Small intestine (tissue), 16 donors: ENCODE measurements around the gene RIC8B. TPM values are rescaled to one million over a fixed set of nuclear protein-coding genes. Genes with fewer than 3 reads are reported as not detected.
A peak's percentile ranks its signal among the peaks of the same experiment; 100 is the strongest.
"Not testable (repeated sequence)": the region's sequence is repeated elsewhere in the genome, so short reads cannot be mapped to it uniquely, and the experiment has no call there.

Experiments
- DNase-seq, 2 donors: peaks; one replicate each; pipeline versions ENCODE4 v3.0.0 to v3.0.0-alpha.2; 2013
- FAIRE-seq: peaks from 2 replicates; lab custom pipeline; 2012; peaks lifted over from hg19 to GRCh38; lab: Jason Lieb, UNC
- H3K27ac ChIP-seq, 3 donors: one replicate each; pipeline ENCODE4 v1.5.1; 2013; ENCODE audit warnings: low read length in 2 of 3, mild to moderate bottlenecking in 2 of 3, control low read depth in 1 of 3, inconsistent platforms in 1 of 3, low read depth in 1 of 3, moderate library complexity in 1 of 3
- H3K27me3 ChIP-seq, 3 donors: one replicate each; pipeline ENCODE4 v1.6.1; 2013; ENCODE audit warnings: low read length in 3 of 3, inconsistent platforms in 1 of 3; ENCODE audit not compliant: control insufficient read depth in 3 of 3, insufficient read depth in 3 of 3
- H3K36me3 ChIP-seq, 3 donors: one replicate each; pipeline ENCODE4 v1.6.1; 2013; ENCODE audit warnings: low read length in 3 of 3, inconsistent platforms in 1 of 3, low read depth in 1 of 3, mild to moderate bottlenecking in 1 of 3, moderate library complexity in 1 of 3; ENCODE audit not compliant: control insufficient read depth in 3 of 3, insufficient read depth in 2 of 3
- H3K4me1 ChIP-seq, 3 donors: one replicate each; pipeline ENCODE4 v1.6.1; 2013; ENCODE audit warnings: low read length in 2 of 3, inconsistent platforms in 1 of 3, low read depth in 1 of 3, mild to moderate bottlenecking in 1 of 3, moderate library complexity in 1 of 3; ENCODE audit not compliant: control insufficient read depth in 3 of 3, insufficient read depth in 2 of 3
- H3K4me3 ChIP-seq, 3 donors: one replicate each; pipeline ENCODE4 v1.5.1; 2013; ENCODE audit warnings: low read length in 3 of 3, control low read depth in 1 of 3, inconsistent platforms in 1 of 3, low read depth in 1 of 3, mild to moderate bottlenecking in 1 of 3, moderate library complexity in 1 of 3
- H3K9me3 ChIP-seq, 2 donors: one replicate each; pipeline ENCODE4 v1.6.1; 2013; ENCODE audit warnings: low read depth in 1 of 2, low read length in 1 of 2; ENCODE audit not compliant: control insufficient read depth in 2 of 2, insufficient read depth in 1 of 2
- WGBS, 3 donors: extraction: QIAGEN DNeasy Blood & Tissue Kit; methylation state at CpG; one replicate each; pipeline ENCODE4 v1.1.7; 2013; 5-methylcytosine and 5-hydroxymethylcytosine counted together
- long read RNA-seq, 10 donors: transcript quantifications; one replicate each; lab custom pipeline, GENCODE V29; 2026
- polyA plus RNA-seq, 4 donors: library from polyadenylated mRNA; stranded (reverse) in 3 of 4; unstranded in 1 of 4; fragments of 200-250 nt in 3 of 4; fragments of 120-200 nt in 1 of 4; gene quantifications; one replicate each; pipeline versions ENCODE4 v1.2.1 to v1.2.3, GENCODE V29; 2013
- donor health status: healthy with polysubstance abuse.
- donor health status: control.
- donor health status: control.
- donor health status: Bipolar disorder and iron deficiency.
- donor health status: healthy.

RIC8B gene, protein sequence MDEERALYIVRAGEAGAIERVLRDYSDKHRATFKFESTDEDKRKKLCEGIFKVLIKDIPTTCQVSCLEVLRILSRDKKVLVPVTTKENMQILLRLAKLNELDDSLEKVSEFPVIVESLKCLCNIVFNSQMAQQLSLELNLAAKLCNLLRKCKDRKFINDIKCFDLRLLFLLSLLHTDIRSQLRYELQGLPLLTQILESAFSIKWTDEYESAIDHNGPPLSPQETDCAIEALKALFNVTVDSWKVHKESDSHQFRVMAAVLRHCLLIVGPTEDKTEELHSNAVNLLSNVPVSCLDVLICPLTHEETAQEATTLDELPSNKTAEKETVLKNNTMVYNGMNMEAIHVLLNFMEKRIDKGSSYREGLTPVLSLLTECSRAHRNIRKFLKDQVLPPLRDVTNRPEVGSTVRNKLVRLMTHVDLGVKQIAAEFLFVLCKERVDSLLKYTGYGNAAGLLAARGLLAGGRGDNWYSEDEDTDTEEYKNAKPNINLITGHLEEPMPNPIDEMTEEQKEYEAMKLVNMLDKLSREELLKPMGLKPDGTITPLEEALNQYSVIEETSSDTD
- polyA plus RNA-seq, result 10 to 100 TPM in 1 of 4 donors, 1 to 10 TPM in 3; 3.0 to 11.7 (median 5.4) TPM
- long read RNA-seq, donor 1, full-length matches to known transcripts, result 3 of 3 reads
- long read RNA-seq, donor 1, partial matches to known transcripts, result 0 of 3 reads
- long read RNA-seq, donor 1, other reads (novel, unspliced or antisense), result 0 of 3 reads
- long read RNA-seq, donor 2, partial matches to known transcripts, result 0 of 1 reads
- long read RNA-seq, donor 2, other reads (novel, unspliced or antisense), result 0 of 1 reads
- long read RNA-seq, donor 3, partial matches to known transcripts, result 0 of 2 reads
- long read RNA-seq, donor 3, other reads (novel, unspliced or antisense), result 0 of 2 reads
- long read RNA-seq, donor 4, result 0 reads
- long read RNA-seq, donor 5, result 0 reads
- long read RNA-seq, donor 6, result 0 reads
- long read RNA-seq, donor 7, result 0 reads
- long read RNA-seq, donor 8, result 0 reads
- long read RNA-seq, donor 9, result 0 reads
- long read RNA-seq, donor 10, partial matches to known transcripts, result 0 of 2 reads
- long read RNA-seq, donor 10, other reads (novel, unspliced or antisense), result 0 of 2 reads

DNA sequence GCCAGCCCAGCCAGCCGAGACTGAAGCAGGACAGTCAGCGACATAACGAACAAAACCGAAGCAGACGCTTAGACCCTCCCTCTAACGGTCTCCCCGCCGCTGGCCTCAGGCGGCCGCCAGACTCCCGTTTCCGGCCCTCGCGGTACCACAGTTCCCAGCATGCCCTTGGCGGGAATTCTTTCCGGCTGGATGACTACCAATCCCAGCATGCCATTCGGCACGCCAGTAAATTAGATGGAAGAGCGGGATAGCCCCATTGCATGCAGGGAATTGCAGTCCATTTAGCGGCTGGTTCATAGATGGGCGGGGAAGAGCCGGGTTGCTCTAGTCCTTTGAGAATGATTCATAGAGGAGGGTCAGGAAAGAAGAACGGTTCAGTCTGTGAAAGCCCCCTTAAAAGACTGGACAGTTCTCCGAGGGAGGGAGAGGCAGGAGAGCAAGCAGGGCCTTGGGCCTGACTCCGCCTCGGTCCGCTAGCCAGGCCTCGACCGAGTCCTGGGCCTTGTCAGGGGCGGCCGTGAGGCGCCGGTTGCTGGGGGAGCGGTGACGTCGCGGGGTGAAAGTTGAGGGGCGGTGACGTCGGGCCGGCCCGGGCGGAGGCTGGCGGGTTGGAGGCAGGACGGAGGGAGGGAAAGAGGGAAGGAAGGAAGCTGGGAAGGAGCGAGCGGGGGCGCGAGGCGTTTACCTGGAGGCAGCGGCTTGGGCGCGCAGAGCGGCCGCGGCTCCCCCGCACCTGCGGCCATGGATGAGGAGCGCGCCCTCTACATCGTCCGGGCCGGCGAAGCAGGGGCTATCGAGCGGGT lies at the start of gene RIC8B:
RIC8B (plus strand) TSS at position 678 of the 803 bp plus-strand sequence; CDS start at position 742, 64 bp downstream.
- FAIRE-seq (no peak), DNase-seq (peak; percentile 99)
- Histone ChIP-seq H3K27ac (peak within 1 kb of the TSS; percentile 90 to 99 (median 98)), H3K27me3 (no peaks in the 10 kb centered on the region), H3K9me3 (no peaks in the 10 kb centered on the region), H3K4me1 (peaks cover 3 to 10% (median 7%) of the 10 kb centered on the region in 3 donors), H3K4me3 (peak within 1 kb of the TSS; percentile 65 to 98 (median 80)), H3K36me3 (no peaks in the 10 kb centered on the region)
- WGBS, 3 donors, result 0% methylated on average over 50 to 66 of the region's 66 CpGs

DNA sequence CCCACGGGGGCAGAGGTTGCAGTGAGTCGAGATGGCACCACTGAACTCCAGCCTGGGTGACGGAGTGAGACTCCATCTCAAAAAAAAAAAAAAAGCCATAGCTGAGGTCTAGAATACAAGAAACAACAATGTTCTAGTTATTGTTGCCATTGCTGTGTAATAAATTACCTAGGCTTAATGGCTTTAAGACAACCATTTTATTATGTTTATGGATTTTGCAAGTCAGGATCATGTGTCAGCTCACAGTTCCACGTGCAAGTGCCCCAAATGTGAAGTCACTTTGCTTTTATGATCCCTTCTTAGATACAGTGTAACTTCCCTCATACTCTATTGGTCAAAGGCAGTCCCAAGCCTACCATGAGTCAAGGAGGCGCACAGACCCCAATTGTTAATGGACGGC lies 49.5 kb upstream of the RIC8B start:
- H3K4me1 ChIP-seq, result peaks cover 0 to 6% (median 0%) of the 10 kb centered on the region in 3 donors
- 87 to 92% (median 89%) methylated on average over 6 of the region's 6 CpGs for WGBS, 3 donors
- DNase-seq, result peak in 1 of 2 donors; percentile 61
- FAIRE-seq, result no peak
- no peaks in the 10 kb centered on the region for H3K36me3 ChIP-seq
- peak overlapping the region in 1 of 3 donors; percentile 3 for H3K27ac ChIP-seq
- H3K27me3 ChIP-seq, result no peaks in the 10 kb centered on the region
- no peaks in the 10 kb centered on the region for H3K9me3 ChIP-seq
- no peak overlapping the region for H3K4me3 ChIP-seq

- not testable (repeated sequence) for DNase-seq, H3K27me3 ChIP-seq, H3K9me3 ChIP-seq, H3K4me3 ChIP-seq, FAIRE-seq, H3K27ac ChIP-seq, H3K36me3 ChIP-seq, H3K4me1 ChIP-seq
- WGBS, 3 donors, result 85 to 90% (median 87%) methylated on average over 5 of the region's 5 CpGs
Observed at GRCh38 chr12:106726603-106727202, 47.8 kb upstream of the RIC8B start.

DNA sequence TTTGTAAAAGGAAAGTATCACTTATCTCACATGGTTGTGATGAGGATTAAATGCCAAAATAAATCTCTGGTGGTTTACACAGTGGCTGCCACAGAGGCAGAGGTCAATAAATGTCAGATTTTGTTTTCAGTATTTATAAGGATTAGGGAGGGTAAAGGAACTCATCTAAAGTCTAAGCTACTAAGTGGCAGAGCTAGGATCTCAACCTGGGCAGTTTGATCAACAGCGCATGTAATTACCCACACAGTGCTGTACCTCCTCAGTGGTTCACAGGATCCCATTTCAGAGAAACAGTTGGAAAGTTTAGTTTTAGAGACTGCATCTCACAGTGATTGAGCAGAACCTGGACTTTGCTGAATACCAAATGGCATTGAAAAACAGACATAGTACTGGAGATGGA lies 44.9 kb upstream of the RIC8B start:
- 96 to 100% (median 100%) methylated on average over 1 of the region's 1 CpG for WGBS, 3 donors
- no peaks in the 10 kb centered on the region for H3K9me3 ChIP-seq
- H3K27me3 ChIP-seq, result no peaks in the 10 kb centered on the region
- no peaks in the 10 kb centered on the region for H3K36me3 ChIP-seq
- DNase-seq (no peak), FAIRE-seq (no peak)
- H3K4me1 ChIP-seq, result peaks cover 0 to 15% (median 0%) of the 10 kb centered on the region in 3 donors
- no peak overlapping the region for H3K4me3 ChIP-seq
- no peak overlapping the region for H3K27ac ChIP-seq

DNA sequence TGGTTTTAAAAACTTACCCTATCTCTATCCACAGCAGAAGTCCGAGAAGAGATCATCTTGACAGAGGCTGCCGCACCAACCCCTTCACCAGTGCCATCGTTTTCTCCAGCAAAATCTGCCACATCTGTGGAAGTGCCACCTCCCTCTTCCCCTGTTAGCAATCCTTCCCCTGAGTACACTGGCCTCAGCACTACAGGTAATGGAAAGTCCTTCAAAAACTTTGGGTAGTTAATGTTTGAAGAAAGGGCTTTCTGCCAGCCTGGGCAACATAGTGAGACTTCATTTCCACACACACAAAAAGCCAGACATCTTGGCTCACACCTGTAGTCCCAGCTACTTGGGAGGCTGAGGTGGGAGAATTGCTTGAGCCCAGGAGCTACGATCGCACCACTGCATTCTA lies 41.6 kb upstream of the RIC8B start:
- DNase-seq (no peak), FAIRE-seq (no peak)
- Histone ChIP-seq H3K27ac (no peak overlapping the region), H3K9me3 (no peaks in the 10 kb centered on the region), H3K4me3 (no peak overlapping the region), H3K4me1 (peaks cover 0 to 15% (median 0%) of the 10 kb centered on the region in 3 donors), H3K27me3 (no peaks in the 10 kb centered on the region), H3K36me3 (no peaks in the 10 kb centered on the region)
- 95 to 98% (median 95%) methylated on average over 5 of the region's 5 CpGs for WGBS, 3 donors

DNA sequence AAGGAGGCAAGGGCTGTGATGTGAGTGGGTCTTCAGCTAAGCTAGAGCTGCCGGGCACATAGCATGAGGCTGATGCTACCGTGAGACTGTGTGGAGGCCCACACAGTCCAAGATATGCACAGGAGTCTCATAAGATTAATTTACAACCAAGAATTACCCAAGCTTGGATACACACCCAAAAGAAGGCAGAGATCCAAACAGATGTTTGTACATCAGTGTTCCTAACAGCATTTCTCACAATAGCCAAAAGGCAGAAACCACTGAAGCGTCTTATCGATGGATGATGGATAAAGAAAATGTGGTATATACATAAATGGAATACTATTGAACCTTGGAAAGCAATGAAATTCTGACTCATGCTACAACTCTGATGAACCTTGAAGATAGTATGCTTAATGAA lies 40.8 kb upstream of the RIC8B start:
- no peaks in the 10 kb centered on the region for H3K36me3 ChIP-seq
- DNase-seq, result peak; percentile 39 to 47
- FAIRE-seq, result no peak
- no peaks in the 10 kb centered on the region for H3K9me3 ChIP-seq
- no peaks in the 10 kb centered on the region for H3K27me3 ChIP-seq
- peaks cover 0 to 15% (median 0%) of the 10 kb centered on the region in 3 donors for H3K4me1 ChIP-seq
- 60 to 79% (median 75%) methylated on average over 4 of the region's 4 CpGs for WGBS, 3 donors
- H3K4me3 ChIP-seq, result no peak overlapping the region
- H3K27ac ChIP-seq, result peak overlapping the region in 1 of 3 donors; percentile 72

DNA sequence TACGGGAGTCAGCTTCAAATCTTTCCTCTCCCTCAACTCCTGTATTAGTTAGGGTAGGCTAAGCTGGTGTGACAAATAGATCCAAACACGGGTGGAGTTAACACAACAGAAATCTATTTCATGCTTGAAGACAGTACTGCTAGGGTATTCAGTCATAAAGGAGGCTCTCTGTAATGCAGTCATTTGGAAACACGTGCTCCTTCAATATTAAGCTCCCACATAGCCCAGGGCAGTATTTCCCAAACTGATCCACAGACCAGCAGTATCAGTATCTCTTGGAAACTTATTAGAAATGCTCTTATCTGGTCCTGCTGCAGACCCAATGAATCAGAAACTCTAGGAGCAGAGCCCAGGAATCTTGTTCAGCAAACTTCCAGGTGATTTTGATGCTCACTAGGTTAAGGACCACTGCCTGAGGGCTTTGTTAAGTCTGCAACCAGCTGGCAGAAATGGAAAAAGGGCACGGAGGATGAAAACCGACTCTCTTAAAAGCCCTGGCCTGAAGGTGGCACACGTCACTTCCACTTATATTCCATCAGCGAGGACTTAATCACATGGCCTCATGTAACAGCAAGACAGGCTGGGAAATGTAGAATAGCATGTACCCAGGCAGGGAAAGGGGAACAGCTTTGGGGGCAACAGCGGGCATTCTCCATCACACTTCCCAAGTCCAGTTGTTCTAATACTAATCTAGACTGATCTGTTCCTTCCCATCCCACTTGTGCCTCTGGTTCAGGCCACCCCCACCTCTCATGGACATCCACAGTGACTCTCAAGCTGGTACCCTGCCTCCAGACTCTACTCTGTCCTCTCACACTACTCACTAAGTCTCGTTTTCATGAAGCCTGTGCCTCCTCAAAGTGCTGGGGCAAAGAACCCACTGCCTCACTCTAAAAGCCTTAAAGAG lies 38.2 kb upstream of the RIC8B start:
- H3K9me3 ChIP-seq, result no peaks in the 10 kb centered on the region
- DNase-seq (peak in 1 of 2 donors; percentile 43), FAIRE-seq (no peak)
- H3K27ac ChIP-seq, result no peak overlapping the region
- no peaks in the 10 kb centered on the region for H3K36me3 ChIP-seq
- peaks cover 0 to 19% (median 0%) of the 10 kb centered on the region in 3 donors for H3K4me1 ChIP-seq
- no peaks in the 10 kb centered on the region for H3K27me3 ChIP-seq
- WGBS, 3 donors, result 59 to 74% (median 67%) methylated on average over 9 of the region's 9 CpGs
- H3K4me3 ChIP-seq, result no peak overlapping the region
